ENCODE data around the gene MED13.

GRCh38 chr17:62064029-62064790, 868 bp downstream of the MED13 start:
- TF ChIP-seq CTCF (IDR thresholded peaks at IDR 0.05) (no peak), POLR2A (IDR thresholded peaks at IDR 0.05) (no peak)
